GM19099 (cell line): ENCODE results near the gene PCSK9.

Experiments used
- POLR2A ChIP-seq: IDR thresholded peaks from 3 replicates; pipeline ENCODE4 v1.6.1; 2011; ENCODE audit warnings: low read depth; ENCODE audit not compliant: insufficient read length; ENCODE audit errors: extremely low read depth

PCSK9 gene

DNA sequence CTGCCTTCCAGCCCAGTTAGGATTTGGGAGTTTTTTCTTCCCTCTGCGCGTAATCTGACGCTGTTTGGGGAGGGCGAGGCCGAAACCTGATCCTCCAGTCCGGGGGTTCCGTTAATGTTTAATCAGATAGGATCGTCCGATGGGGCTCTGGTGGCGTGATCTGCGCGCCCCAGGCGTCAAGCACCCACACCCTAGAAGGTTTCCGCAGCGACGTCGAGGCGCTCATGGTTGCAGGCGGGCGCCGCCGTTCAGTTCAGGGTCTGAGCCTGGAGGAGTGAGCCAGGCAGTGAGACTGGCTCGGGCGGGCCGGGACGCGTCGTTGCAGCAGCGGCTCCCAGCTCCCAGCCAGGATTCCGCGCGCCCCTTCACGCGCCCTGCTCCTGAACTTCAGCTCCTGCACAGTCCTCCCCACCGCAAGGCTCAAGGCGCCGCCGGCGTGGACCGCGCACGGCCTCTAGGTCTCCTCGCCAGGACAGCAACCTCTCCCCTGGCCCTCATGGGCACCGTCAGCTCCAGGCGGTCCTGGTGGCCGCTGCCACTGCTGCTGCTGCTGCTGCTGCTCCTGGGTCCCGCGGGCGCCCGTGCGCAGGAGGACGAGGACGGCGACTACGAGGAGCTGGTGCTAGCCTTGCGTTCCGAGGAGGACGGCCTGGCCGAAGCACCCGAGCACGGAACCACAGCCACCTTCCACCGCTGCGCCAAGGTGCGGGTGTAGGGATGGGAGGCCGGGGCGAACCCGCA is at the start of gene PCSK9:
PCSK9 (plus strand) TSS at position 207 of the 741 bp plus-strand sequence; CDS start at position 497, 290 bp downstream.
- TF ChIP-seq POLR2A = no peak

DNA sequence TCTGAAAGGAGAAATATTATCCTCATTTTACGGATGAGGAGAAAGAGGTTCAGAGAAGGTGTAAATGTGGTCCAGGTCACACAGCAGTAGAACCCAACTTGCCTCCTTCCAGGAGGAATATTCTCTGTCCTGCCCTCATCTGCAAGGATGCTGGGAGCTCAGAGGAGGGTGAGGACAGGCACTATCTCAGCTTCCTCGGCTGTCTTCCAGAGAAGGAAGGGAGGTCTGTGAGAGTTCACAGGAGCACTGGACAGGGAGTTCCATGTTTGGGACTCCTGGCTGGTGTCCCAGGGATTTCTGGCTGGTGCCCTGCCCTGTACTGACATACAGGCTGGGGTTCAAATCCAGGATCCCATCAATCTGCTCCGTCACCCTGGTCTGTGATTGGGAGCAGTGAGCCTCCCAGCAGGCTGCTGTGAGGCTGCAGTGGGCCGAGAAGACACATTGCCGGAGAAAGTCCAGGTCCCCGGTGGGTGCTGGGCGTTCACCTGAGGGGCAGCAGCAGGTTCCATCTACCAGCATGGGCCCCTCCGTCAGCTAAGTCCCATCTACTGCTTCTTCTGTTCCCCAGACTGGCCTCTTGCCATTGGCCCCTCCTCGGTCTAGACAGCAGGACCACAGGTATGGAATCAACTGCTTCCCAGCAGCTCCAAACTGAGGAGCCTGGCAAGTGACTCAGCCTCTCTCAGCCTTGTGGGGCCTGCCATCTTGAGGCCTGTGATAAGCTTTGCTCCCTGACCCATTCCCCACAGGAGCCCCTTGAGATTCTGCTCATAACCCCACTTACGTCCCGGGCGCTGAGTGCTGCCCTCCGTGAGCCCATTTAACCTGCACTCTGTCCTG is 49.2 kb upstream of the PCSK9 start:
- TF ChIP-seq POLR2A = no peak

DNA sequence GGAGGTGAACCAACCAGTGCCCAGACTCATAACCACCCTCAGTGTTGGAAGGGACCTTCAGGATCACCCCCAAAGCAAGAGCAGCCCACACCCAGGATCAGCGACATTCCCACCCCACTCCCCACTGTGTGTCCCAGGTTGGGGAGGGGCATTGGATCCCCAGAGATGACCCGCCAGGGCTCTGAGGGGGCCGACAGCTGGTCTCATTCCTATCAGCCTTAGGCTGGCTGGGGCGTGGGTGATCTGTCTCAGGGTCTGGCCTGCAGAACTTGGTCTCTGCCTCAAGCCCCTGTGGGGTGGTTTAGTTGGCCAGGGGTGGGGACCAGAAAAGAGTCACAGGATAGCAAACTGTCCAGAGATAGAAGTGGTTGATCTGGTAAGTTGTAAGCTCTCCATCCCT is 48.4 kb upstream of the PCSK9 start:
- TF ChIP-seq POLR2A = no peak

DNA sequence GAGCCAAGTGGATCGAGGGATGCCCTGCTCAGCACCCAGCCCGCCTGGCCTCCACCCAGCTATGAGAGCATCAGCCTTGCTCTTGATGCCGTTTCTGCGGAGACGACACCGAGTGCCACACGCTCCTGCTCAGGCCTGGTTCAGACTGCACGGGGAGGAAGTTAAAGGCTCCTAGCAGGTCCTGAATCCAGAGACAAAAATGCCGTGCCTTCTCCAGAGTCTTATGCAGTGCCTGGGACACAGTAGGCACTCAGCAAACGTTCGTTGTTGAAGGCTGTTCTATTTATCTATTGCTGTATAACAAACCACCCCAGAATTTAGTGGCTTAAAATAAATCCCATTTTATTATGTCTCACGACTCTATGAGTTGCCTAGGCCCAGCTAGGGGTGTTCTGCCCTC is 47.4 kb upstream of the PCSK9 start:
- TF ChIP-seq POLR2A = no peak

DNA sequence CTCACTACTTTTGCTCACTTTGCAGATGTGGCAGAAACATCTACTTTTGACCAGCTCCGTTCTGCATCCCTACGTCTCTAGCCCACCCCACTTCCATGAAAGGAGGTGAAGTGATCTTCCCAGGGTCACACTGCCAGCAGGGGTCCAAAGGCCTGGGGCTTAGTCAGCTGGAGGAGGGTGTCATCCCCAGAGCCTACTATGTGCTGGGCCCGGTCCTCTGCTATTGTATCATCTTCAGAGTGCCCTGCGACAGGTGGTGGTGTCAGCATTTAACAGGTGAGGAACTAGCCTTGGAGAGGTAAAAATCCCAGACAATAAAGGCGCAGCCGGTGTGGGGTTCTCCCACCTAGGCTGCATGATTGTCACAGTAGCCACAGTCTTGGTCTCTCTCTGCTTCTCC is 46.2 kb upstream of the PCSK9 start:
- no peak for TF ChIP-seq POLR2A

DNA sequence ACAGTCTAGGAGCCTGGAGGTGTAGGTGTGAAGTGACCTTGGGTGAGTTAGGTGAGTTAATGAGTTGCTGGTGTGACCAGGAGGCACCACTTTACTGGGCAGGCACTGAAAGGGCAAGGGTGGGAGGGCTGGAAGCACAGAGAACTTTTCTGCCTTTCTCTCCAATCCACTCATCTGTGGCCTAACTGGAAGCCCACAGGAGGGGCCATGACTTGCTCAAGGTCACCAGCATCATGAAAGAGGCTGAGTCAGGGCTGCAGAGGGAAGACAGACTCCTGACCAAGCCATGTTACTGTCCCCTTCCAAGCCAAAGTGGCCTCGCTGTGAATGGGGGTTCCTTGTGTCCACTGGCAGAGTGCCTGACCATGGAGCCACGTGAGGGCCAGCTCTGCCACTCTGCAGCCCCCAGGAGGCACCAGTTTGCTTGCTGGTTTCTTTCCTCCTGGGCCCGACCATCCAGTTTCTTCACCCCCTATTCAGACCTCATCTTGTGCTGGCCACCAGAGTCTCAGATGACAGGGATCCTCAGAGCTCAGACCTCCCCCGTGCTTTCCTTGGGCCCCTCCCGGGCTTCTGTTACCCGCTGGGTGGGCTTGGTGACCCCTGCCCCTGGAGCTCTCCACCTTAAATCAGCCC is 44.9 kb upstream of the PCSK9 start:
- TF ChIP-seq POLR2A = no peak

DNA sequence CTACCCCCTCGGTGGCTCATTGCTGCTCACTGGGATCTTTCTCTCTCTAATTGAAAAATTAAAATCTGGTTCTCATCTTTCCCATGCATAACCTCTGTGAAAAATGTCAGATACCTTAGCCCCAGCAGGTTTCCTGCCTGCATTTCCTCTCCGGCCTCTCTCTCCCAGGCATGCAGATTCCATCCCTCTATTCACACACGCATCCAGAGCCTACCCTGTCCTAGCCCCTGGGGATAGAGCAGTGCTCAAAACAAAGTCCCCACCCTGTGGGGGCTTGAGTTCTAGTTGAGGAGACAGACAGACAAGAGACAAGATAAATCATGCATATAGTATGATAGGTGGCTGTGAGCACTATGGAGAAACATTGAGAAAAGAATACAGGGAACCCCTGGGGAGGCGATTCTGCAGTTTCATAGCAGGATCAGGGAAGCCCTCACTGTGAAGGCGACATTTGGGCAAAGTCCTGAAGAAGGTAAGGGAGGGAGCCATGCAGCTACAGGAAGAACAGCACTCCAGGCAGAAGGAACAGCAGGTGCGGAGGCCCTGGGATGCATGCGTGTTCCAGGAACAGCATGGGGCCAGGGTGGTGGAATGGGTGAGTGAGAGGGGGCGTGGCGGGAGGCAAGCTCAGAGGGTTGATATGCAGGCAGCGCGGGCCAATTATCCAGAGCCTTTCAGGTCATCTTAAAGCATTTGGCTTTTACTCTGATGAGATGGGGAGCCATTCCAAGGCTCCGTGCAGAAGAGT is 44.2 kb upstream of the PCSK9 start:
- no peak for TF ChIP-seq POLR2A

DNA sequence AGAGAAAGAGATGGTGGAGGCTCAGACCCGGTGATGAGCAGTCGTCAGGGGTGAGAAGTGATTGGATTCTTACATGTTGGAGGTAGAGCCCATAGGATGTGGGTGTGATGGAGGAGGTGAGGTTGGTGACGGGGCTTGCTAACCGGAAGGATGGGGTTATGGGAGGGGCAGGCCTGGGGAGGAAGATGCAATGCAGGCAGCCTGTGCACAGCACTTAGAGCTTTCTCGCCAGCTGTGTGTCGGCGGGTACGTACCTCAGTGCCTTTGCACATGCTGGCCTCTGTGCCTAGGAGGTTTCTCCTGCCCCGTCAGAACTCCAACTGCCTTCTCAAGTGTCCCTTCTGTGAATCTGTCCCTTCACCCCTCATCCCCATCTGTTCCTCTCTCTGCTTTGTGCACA is 43.5 kb upstream of the PCSK9 start:
- no peak for TF ChIP-seq POLR2A

DNA sequence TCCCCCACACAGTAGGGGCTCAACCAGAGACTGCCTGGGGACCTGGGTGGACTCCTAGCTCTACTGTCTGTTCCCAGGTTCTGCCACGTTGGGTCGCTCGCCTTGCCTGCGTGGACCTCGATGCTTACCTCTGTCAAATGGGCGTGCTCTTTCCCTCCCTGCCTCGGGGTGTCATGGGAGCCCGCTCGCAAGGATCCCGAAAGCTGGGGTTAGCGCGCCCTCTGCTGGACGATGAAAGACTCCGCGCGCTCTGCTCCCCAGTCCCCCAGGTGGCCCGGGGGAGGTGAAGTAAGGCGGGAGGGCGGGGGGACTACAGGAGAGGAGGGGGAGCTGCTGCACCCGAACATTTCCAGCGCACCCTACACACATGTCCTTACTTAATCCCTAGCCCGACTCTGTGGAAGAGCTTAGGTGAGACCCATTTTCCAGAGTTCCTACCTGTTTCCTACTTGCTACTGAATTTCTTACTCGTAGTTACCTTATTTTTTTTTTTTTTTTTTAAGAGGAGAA is 42.9 kb upstream of the PCSK9 start:
- no peak for TF ChIP-seq POLR2A

DNA sequence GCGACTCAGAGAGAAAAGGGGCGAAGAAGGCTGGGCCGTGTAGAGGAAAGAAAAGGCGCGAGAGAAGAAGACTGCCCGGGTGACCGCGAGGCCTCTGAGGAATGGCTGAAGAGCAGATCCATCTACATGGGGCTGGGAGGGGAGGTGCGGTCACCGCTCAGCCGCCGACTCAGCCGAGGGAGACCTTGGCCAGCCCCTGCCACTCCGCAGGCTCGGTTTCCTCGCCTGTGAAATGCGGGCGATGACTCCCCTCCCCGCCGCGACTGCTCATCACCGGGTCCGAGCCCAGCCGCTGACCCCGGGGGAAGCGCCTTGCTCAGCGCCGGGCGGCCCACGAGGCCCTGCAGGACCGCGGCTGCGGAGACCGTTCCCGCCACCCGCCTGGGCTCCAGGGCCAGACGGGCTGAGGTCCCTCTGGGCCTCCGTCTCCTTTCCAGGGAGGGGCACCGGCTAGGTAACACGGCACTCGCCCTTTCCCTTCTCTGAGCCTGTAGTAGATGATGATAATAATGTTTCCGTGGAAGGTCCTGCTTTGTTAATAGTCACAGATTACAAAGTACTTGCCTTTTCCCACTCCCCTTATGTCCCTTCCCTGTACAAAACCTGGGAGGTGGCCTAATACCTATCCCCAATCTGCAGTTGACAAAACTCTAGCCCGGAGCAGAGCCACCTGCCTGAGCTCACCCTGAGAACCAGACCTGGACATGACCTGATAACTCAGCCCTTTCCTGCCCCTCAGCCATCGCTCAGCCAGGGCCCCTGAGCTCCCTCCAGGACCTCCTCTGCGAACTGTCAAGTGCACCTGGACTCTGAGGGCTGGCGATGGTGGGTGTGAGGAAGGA is 42.3 kb upstream of the PCSK9 start:
- TF ChIP-seq POLR2A = no peak

DNA sequence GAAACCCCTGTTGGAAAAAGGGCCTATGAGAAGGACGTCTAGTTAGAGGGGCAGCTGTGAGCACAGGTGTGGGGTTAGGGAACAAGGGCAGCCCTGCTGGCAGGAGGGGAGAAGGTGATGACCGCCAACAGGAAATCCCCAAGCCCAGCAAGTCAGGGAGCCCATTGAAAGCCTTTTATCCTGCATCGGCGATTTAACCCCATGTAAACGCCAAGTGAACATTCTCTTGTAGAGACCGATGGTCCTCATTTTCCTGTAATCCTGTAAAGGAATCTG is 41.7 kb upstream of the PCSK9 start:
- TF ChIP-seq POLR2A = no peak

DNA sequence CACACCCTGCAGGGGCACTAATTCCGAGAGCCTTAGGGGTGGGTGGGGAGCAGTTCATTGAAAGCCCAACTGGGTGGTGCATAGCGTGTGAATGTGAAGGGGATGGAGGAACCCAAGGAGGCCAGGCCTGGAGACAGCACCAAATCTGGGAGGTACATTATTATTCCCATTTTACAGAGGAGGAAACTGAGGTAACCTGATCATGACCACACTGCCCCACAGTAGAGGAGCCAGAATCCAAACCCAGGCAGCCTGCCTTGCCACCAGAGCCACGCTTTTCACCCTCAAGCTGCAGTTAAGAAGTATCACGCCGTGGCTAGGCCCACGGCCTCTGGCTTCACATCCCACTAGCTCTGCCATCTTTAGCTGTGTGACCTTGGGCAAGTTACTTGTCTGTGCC is 41.2 kb upstream of the PCSK9 start:
- TF ChIP-seq POLR2A = no peak

DNA sequence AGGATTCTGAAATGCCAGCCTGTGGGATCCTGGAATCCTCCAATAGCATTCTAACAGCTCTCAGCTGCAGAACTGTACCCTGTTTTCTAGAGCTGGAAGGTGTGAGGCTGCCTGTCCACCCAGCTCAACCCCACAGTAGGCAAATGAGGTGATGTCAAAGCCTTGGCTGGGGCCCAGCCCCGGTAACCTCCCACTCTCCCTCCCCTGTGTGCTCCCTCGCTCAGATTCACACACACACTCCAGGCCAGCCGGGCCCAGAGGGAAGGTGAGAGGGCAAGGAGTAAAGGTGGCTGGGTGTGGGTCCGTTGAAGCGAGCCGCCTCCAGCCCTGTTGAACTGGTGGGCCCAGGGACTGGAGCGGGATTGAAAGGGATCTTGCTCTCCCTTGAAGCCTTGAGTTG is 40.7 kb upstream of the PCSK9 start, which contains the start of gene BSND:
BSND (plus strand) TSS at position 257 of the 400 bp plus-strand sequence. CDS start 254 bp downstream, outside the sequence.
- no peak for TF ChIP-seq POLR2A
